Stimulated activated effector memory CD8-positive, alpha-beta T cell treated with anti-CD3 and anti-CD28 coated beads, Interleukin-12 subunit alpha, Interleukin-12 subunit beta, amount 100 ng/mL, for 72 hours (primary cell): ENCODE measurements around the gene EML6.

Experiments
- ATAC-seq: fragments of 150-1000 bp; cut with Tn5 transposase; 2 replicates; pipeline ENCODE4 v1.10.0; 2021
- DNase-seq, 2 donors: peaks; one replicate each; pipeline ENCODE4 v3.0.0; 2021 to 2022; ENCODE audit warnings: low spot score in 2 of 2
- H3K27ac Mint-ChIP-seq: one replicate; pipeline ENCODE4 v1.8.0; 2022; ENCODE audit warnings: mild to moderate bottlenecking, mixed read lengths
- H3K36me3 Mint-ChIP-seq: one replicate; pipeline ENCODE4 v1.8.0; 2022; ENCODE audit warnings: mild to moderate bottlenecking, mixed read lengths
- H3K4me1 Mint-ChIP-seq: one replicate; pipeline ENCODE4 v1.8.0; 2022; ENCODE audit warnings: mixed read lengths
- H3K4me3 Mint-ChIP-seq: one replicate; pipeline ENCODE4 v1.8.0; 2022; ENCODE audit warnings: mild to moderate bottlenecking, mixed read lengths
- H3K9me3 Mint-ChIP-seq: one replicate; pipeline ENCODE4 v1.8.0; 2022; ENCODE audit warnings: mixed read lengths

Gene EML6

GRCh38 chr2:54928719-54929118 is 205.3 kb downstream of the EML6 start:
- ATAC-seq (no peak), DNase-seq (no peak)
- no peaks in the 10 kb centered on the region for H3K9me3 Mint-ChIP-seq
- H3K4me3 Mint-ChIP-seq = no peak overlapping the region
- H3K36me3 Mint-ChIP-seq = no peaks in the 10 kb centered on the region
- no peaks in the 10 kb centered on the region for H3K4me1 Mint-ChIP-seq
- no peak overlapping the region for H3K27ac Mint-ChIP-seq

DNA sequence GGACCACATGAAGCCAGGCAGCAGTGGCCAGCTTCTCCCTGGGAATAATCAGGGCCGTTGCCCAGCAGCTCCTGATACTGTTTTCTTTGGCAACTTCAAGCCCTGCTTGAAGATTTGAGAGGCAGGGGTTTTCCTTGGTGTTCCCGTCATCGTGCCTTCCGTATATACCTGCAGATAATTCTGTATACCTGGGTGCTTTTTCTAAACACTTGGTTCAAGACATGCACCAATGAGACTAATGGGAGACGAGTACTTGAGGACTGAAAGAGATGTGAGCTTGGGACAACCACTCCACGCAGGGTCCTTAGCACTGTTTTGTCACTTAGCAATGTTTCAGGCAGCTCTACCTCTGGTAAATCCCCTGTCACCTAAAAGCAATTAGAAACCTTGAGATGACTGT is 208.0 kb downstream of the EML6 start:
- Mint-ChIP-seq H3K4me1 (no peaks in the 10 kb centered on the region), H3K4me3 (no peak overlapping the region), H3K36me3 (no peaks in the 10 kb centered on the region), H3K9me3 (no peaks in the 10 kb centered on the region), H3K27ac (no peak overlapping the region)
- ATAC-seq (no peak), DNase-seq (no peak)

DNA sequence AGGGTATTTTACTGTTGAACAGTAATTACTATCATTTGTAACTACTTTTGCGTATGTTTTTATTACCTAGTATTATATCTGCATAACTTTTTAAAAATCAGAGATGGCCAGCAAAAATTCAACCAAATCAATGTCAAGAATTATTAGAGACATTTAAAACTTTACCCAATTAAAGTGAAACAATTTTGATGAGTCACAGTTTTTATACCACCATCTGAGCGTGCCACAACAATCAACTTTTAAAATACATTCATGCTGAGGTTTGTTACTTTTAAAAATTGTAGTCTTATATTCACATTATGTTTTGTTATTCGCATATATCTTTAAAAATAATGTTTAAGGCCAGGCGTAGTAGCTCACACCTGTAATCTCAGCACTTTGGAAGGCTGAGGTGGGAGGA is 211.9 kb downstream of the EML6 start:
- ATAC-seq = no peak
- Mint-ChIP-seq H3K9me3 (no peaks in the 10 kb centered on the region), H3K36me3 (no peaks in the 10 kb centered on the region), H3K4me3 (no peak overlapping the region), H3K27ac (no peak overlapping the region), H3K4me1 (no peaks in the 10 kb centered on the region)
- no peak for DNase-seq

GRCh38 chr2:54936766-54937165 is 213.3 kb downstream of the EML6 start:
- no peaks in the 10 kb centered on the region for H3K36me3 Mint-ChIP-seq
- H3K4me1 Mint-ChIP-seq = no peaks in the 10 kb centered on the region
- H3K9me3 Mint-ChIP-seq = no peaks in the 10 kb centered on the region
- H3K4me3 Mint-ChIP-seq = no peak overlapping the region
- no peak overlapping the region for H3K27ac Mint-ChIP-seq
- no peak for DNase-seq
- no peak for ATAC-seq

DNA sequence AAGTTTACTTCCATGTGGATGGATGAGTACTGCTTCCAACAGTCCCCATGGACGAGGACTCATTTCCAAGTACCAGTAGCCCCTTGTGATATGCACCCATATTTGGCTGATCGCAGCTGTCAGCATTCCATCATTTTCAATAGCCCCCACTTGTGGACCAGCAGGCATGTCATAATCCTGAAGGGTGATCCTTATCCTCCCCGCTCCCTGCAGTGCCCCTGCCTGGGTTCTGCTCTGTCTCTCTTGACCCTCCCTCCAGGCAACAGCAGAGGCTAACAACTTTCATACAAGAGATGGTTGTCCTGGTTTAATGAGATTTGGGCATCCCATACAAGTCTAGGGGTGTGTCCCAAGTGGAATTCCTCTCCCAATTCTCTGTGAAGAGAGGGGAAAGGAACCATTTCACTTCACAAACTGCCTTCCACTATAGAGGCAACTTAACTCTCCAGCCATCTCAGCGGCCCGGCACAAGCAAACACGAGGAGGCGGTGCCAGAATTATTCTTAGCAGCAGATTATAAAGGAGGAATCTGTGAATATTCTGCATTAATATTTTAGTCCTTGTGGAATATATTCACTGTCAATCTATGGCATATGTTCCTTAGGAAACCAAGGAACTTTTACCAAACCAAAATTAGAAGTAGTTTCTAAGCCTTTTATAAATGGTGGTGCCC is 216.1 kb downstream of the EML6 start:
- Mint-ChIP-seq H3K4me1 (no peaks in the 10 kb centered on the region), H3K4me3 (no peak overlapping the region), H3K36me3 (no peaks in the 10 kb centered on the region), H3K27ac (no peak overlapping the region), H3K9me3 (no peaks in the 10 kb centered on the region)
- DNase-seq (no peak), ATAC-seq (no peak)

- H3K4me3 Mint-ChIP-seq = no peak overlapping the region
- DNase-seq = peak in 1 of 2 donors; percentile 30
- ATAC-seq = no peak
- H3K36me3 Mint-ChIP-seq = peaks cover 6% of the 10 kb centered on the region
- H3K9me3 Mint-ChIP-seq = no peaks in the 10 kb centered on the region
- no peak overlapping the region for H3K27ac Mint-ChIP-seq
- H3K4me1 Mint-ChIP-seq = peaks cover 6% of the 10 kb centered on the region
These were observed 217.3 kb downstream of the EML6 start for GRCh38 chr2:54940723-54941122.

- Mint-ChIP-seq H3K4me3 (no peak overlapping the region), H3K9me3 (no peaks in the 10 kb centered on the region), H3K27ac (no peak overlapping the region), H3K4me1 (peaks cover 13% of the 10 kb centered on the region), H3K36me3 (peaks cover 6% of the 10 kb centered on the region)
- DNase-seq (peak in 1 of 2 donors; percentile 34), ATAC-seq (no peak)
These were observed 218.0 kb downstream of the EML6 start for GRCh38 chr2:54941248-54941984.

DNA sequence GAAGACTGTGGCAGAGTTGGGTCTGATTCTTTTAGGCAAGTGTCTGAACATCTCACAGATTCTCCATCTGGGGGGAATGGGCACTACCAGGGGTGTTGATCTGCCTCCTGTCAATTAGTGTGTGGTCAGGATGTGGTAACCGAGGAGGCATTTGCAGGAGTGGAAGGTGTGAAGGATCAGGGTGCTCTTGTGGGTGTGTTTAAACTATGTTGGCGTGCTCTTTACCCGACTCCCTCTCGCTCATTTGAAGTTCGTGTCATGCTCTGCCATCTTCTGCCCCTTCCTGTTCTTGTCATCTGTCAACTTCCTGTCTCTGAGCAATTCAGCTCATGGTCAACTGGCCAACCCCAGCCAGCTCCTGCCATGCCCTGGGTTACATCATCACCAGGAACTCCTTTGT is 218.9 kb downstream of the EML6 start:
- H3K4me1 Mint-ChIP-seq = peaks cover 13% of the 10 kb centered on the region
- peaks cover 6% of the 10 kb centered on the region for H3K36me3 Mint-ChIP-seq
- peak in 1 of 2 donors; percentile 52 for DNase-seq
- no peaks in the 10 kb centered on the region for H3K9me3 Mint-ChIP-seq
- no peak overlapping the region for H3K4me3 Mint-ChIP-seq
- peak; percentile 80 for ATAC-seq
- no peak overlapping the region for H3K27ac Mint-ChIP-seq

- DNase-seq (peak in 1 of 2 donors; percentile 37), ATAC-seq (no peak)
- H3K4me1 Mint-ChIP-seq = peaks cover 13% of the 10 kb centered on the region
- no peak overlapping the region for H3K4me3 Mint-ChIP-seq
- H3K27ac Mint-ChIP-seq = peak overlapping the region; percentile 85
- H3K9me3 Mint-ChIP-seq = no peaks in the 10 kb centered on the region
- H3K36me3 Mint-ChIP-seq = peaks cover 6% of the 10 kb centered on the region
These were observed 221.4 kb downstream of the EML6 start for GRCh38 chr2:54944724-54945326.

DNA sequence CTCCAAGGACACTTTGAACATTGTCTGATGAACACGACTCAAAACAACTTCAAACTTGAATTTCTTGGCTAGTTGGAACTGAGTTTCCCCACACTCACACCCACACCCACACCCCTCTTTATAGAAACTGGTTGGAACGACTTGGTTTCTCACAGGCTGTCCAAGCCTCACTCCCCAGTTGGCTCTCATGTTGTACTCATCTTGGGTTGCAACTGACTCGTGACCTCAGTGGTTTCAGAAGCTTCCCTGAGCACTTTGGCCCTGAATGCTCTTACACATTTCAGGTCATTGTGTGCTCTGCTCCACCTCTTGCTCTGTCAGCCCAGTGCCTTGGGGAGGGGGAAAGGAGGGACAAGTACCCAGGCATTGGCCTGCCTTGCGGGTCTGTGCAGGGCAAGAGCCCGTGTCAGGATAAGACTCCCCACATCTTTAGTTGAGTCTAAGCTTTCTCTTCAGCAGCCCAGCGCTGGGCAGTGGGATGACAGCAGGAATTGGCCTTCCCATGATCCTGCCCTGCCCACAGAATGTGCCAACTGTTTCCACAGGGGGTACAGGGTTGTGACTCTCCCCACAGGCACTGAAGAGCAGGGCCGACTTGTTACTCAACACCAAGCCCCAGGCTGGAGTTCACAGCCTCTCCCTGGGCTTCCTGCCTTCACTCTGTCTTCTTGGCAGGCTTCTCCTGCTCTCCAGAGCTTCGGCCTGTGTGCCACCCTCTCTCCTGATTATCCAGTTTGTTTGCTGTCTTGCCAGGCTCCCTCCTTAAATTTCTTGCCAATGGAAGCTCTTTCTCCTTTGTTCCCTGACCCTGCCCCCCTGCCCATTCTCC is 222.1 kb downstream of the EML6 start:
- Mint-ChIP-seq H3K9me3 (no peaks in the 10 kb centered on the region), H3K4me1 (peaks cover 13% of the 10 kb centered on the region), H3K27ac (peak overlapping the region; percentile 85), H3K36me3 (peaks cover 6% of the 10 kb centered on the region), H3K4me3 (peak overlapping the region; percentile 4)
- ATAC-seq = peak; percentile 87
- DNase-seq = peak; percentile 7 to 49

DNA sequence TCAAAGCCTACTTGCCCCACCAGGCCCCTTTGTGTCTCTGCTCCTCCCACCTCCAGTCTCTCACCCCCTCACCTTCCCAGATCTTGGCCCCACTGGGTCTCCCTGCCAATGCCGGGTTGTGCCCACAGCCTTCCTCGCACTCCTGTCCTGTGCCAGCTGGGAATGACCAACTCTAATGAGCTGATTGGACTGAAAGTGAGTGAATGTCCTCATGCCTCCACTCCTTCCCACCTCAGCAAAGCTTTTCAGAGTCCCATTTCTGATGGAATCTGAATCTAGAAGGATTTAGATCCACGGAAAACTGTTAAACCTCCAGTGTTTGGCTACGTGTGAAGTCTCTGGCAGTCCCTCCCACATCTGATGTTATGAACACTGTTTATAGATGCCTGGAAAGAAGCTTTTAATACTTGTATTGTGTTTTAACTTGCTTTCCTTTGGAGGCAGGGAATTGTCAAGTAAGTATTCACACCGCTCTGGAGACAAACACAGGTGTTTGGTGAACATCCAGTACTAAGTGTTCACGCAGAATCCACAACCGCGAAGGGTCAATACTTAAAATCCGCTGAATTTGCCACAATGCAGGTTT is 222.9 kb downstream of the EML6 start:
- Mint-ChIP-seq H3K9me3 (no peaks in the 10 kb centered on the region), H3K27ac (peak overlapping the region; percentile 85), H3K36me3 (peaks cover 6% of the 10 kb centered on the region), H3K4me3 (no peak overlapping the region), H3K4me1 (peaks cover 13% of the 10 kb centered on the region)
- no peak for ATAC-seq
- DNase-seq = no peak

DNA sequence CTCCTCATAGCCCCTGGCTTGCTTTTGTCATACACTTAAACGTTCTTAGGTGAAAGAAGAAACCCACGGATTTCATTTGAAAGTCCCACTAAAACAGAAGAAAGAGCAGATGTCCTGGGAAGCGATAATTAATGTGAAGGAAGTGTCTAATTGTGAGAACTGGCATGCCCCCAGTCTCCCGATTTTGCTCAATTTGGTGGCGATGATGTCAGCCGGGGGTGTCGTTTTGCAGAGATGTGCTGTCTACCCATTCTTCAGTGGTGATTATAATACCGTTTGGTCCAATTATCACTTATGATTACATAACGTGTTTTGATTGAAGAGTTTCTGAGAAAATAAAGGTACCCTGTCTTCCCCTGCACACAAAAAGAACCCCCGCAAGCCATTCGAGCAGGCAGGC is 223.7 kb downstream of the EML6 start:
- Mint-ChIP-seq H3K27ac (no peak overlapping the region), H3K36me3 (peaks cover 6% of the 10 kb centered on the region), H3K9me3 (no peaks in the 10 kb centered on the region), H3K4me1 (peaks cover 13% of the 10 kb centered on the region), H3K4me3 (no peak overlapping the region)
- DNase-seq (no peak), ATAC-seq (no peak)

DNA sequence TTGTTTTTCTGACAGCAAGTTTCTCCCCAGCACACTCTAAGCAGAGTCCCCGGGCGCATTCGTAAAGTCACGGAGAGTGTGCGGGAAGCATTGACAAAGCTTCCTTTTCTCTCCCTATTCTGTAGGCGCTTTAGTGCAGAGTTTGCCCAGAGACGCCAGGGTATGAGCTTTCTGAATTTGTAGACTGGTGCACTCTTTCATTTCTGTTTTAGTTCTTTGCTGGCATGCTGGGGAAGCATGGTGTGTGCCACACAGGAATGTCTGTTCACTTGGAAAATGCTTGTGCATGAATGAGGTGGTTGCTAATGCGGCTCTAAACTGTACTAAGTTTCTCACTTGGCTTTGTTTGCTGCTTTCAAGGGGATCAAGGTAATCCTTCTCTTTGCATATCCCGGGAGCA is 224.2 kb downstream of the EML6 start:
- Mint-ChIP-seq H3K27ac (no peak overlapping the region), H3K4me1 (peaks cover 17% of the 10 kb centered on the region), H3K36me3 (peaks cover 6% of the 10 kb centered on the region), H3K9me3 (no peaks in the 10 kb centered on the region), H3K4me3 (no peak overlapping the region)
- DNase-seq = no peak
- no peak for ATAC-seq

GRCh38 chr2:54948120-54948519 is 224.7 kb downstream of the EML6 start:
- Mint-ChIP-seq H3K9me3 (no peaks in the 10 kb centered on the region), H3K36me3 (peaks cover 6% of the 10 kb centered on the region), H3K4me3 (no peak overlapping the region), H3K4me1 (peaks cover 22% of the 10 kb centered on the region), H3K27ac (no peak overlapping the region)
- DNase-seq = no peak
- ATAC-seq = no peak

DNA sequence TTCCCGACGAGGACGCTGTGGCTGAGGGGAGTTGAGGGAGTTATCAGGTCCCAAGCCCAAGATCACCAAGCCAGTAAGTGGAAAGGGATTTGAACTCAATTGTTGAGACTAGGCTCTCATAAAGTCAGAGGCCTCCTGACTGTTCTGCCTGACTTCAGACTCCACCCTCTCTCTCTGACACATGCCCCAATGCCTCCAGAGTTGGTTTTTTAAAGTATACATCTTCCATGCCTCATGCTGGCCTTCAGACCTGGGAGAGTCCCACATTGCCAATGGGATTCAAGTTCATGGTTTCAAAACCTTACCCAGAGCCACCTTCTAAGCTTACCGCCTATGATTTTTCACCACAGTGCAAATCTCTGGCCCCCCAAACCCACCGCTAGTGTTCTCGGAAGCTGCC is 226.0 kb downstream of the EML6 start:
- peaks cover 6% of the 10 kb centered on the region for H3K36me3 Mint-ChIP-seq
- H3K27ac Mint-ChIP-seq = peak overlapping the region; percentile 21
- no peaks in the 10 kb centered on the region for H3K9me3 Mint-ChIP-seq
- H3K4me1 Mint-ChIP-seq = peaks cover 25% of the 10 kb centered on the region
- ATAC-seq (no peak), DNase-seq (no peak)
- no peak overlapping the region for H3K4me3 Mint-ChIP-seq
